HG03045 (cell line): ENCODE measurements around the gene EPHA3.
"Not testable (repeated sequence)": the region's sequence is repeated elsewhere in the genome, so short reads cannot be mapped to it uniquely, and the experiment has no call there.

Experiments
- ATAC-seq: cut with Tn5 transposase; IDR thresholded peaks from one replicate; pipeline ENCODE4 v1.9.1; 2021; ENCODE audit warnings: mild to moderate bottlenecking, moderate library complexity; ENCODE audit not compliant: unreplicated experiment

EPHA3 gene

GRCh38 chr3:89350935-89351334, 243.5 kb downstream of the EPHA3 start:
- ATAC-seq: not testable (repeated sequence)

DNA sequence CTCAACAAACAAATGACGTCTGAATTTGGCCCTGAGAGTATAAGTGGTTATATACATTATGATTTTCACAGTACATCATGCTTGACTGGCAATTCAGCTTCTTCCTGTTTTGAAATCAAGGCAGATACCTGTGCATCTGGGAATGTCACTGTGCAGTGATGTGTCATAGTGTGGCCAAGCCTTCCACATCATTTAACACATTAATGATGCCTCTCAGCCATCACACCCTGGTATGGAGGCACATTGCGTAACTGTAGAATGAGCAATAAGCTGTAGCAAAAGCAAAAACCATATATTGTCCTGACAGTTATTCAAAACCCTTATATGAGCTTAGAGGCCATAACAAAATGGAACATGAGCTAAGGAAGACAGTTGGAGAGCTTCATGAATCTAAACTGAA, 246.0 kb downstream of the EPHA3 start:
- no peak for ATAC-seq

DNA sequence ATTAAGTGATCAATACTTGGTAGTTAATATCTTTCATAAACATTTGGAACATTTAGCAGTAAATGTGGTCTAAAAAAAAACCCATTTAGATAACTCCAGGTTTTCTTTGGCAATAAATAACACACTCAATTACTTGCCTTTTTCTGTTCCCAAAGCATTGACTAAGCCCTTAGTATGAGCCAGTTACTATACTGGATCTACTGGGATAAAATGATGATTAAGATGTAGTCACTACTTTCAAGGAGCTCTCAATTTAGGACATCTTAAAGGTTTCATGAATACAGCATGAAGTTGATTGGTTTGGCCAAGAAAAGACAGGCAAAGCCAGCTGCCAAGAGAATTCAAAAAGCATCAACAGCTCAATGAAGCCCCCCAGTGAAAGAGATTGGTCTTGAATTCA, 250.9 kb downstream of the EPHA3 start:
- ATAC-seq: no peak

DNA sequence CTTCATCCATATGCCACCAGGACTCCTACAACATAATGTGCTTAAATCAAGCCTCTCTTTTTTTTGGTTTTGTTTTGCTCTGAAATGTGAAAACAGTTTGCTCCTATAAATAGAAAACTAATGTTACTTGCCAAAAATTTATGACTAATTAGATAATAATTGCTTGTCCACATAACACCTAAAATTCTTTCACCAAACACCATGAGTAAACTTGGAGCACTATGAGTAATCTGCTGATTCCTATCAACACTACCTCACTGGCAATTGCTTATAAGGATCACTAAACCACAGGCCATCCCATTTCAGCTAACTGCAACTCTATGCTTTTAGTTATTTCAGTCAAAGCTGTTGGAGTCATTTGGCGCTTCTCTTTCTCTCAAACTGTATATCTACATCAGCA, 252.7 kb downstream of the EPHA3 start:
- no peak for ATAC-seq

DNA sequence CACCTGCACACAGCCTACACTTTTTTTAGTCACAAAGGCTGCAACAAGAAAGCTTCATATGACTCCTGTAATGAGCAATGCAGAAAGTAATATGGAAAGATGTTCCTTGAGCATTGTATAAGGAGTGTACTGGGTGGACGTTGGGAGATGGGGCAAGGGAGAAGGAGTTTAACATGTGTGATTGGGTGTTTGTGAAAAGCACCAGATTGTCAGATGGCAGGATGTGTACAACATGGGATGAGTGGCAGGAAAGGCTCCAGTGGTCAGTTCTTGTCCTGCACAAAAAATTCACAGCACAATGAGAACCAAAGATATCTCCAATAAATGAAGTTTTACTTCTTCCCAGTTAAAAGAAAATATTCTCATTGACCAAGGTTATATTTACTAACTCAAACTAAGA, 255.1 kb downstream of the EPHA3 start:
- ATAC-seq: no peak

DNA sequence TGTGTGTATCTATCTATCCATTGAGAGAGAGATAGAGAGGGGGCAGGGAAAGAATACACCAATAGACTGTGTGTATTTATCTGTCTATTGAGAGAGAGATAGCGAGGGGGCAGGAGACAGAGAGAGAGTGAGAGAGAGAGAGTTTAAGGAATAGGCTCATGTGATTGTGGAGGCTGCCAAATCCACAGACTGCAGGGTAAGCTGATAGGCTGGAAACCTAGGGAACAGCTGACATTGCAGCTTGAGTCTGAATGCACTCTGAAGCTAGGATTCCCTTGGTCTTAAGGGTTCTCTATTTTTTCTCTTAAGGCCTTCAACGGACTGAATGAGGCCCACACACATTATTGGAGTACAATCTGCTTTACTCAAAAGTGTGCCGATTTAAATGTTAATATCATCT, 255.8 kb downstream of the EPHA3 start:
- ATAC-seq: no peak

DNA sequence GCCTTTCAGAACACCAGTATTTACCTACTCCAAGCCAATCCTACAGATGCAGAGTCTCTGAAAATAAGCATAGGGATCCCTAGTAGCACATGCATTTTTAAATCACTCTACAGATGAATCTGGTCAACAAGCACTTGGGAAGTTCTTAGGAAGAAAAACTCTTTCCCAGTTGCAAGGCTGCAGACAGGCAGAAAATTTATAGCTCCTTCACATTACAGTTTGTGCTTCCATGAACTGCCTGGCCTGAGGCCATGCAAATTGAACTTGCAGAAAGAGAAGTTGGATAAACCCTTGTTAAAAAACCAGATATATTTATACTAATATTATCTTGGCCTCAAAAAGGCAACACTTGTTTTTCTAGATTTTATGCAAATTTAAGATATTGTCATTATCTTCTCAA, 256.9 kb downstream of the EPHA3 start:
- no peak for ATAC-seq

- no peak for ATAC-seq
These were observed 259.7 kb downstream of the EPHA3 start for GRCh38 chr3:89367166-89367565.

GRCh38 chr3:89368846-89369245, 261.4 kb downstream of the EPHA3 start:
- ATAC-seq: no peak

DNA sequence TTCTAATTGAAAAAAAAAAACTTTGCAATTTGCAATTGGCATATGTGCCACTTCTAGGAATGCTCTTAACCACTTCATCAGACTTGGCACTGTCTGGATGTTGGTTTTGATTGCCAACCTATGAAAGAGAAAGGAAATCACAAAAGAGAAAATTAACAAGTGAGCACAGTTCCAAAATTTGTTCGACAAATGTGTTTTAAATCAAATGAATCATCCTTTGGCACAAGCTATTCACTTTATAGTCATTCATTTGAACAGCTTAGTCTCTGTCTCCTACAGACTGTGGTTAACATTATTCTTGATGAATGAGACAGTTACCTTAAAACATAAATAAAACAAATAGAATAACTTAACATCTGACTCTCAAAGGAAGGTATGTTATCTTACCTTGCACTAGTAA, 265.0 kb downstream of the EPHA3 start:
- no peak for ATAC-seq

DNA sequence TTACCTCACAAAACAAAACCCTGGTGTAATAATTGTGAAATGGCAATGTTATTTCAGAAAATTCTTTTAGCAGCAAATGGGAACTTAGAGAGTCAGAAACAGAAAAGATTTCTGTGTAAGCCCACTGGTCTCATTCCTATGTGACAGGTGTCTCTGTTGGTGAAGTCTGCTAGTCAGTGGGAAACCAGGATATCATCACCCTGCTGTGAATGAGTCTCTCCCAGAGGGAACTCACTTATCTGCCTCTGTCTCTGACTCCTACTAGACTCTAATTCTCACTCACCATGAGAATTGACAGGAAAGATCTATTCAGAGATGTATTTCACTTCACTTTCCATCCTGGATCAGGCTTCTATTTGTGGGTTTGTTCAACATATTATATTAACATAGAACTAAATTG, 266.0 kb downstream of the EPHA3 start:
- ATAC-seq: no peak

DNA sequence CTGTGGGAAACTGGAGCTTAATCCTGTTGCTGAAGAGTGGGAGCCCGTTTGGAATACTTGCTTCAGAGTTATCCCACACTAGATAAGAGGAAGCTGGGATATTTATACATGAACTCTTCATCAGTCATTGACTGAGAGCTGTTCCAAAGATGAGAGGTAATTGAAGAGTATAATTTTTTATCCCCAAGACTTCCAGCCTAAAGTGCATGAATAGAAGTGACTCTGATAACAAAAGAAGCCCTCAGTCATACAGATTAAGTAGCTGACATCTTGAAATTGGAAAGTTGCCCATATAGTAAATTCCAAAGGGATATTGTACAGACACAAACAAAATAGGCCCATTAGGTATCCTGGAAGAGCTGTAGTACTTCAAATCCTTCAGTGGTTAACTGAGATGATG, 268.0 kb downstream of the EPHA3 start:
- ATAC-seq: no peak

- ATAC-seq: no peak
These were observed 272.6 kb downstream of the EPHA3 start for GRCh38 chr3:89380016-89380415.

GRCh38 chr3:89392991-89393390, 285.6 kb downstream of the EPHA3 start:
- no peak for ATAC-seq

DNA sequence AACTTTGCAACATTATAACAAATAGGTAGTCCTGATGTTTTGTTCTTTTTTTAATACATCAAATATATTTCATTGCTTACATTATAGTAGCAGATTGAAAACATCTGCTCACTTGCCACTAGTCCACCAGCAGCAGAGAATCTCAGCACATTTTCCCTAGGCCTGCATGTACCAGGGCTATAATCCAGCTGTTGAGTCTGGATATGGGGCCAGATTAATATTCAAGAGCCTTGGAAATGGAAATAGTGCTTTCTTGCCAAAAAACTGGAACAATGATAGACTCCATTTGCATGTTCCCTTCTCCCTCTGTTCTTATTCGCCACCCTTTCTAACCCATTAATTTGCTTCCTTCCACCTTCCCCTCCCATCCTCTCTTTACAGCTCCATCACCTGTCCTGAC, 288.0 kb downstream of the EPHA3 start:
- ATAC-seq: no peak

GRCh38 chr3:89395996-89396395, 288.6 kb downstream of the EPHA3 start:
- ATAC-seq: no peak

- no peak for ATAC-seq
These were observed 294.6 kb downstream of the EPHA3 start for GRCh38 chr3:89402051-89402450.

- no peak for ATAC-seq
These were observed 297.8 kb downstream of the EPHA3 start for GRCh38 chr3:89405176-89405575.

GRCh38 chr3:89405593-89405992, 298.2 kb downstream of the EPHA3 start:
- ATAC-seq: no peak

GRCh38 chr3:89411201-89411600, 303.8 kb downstream of the EPHA3 start:
- no peak for ATAC-seq

DNA sequence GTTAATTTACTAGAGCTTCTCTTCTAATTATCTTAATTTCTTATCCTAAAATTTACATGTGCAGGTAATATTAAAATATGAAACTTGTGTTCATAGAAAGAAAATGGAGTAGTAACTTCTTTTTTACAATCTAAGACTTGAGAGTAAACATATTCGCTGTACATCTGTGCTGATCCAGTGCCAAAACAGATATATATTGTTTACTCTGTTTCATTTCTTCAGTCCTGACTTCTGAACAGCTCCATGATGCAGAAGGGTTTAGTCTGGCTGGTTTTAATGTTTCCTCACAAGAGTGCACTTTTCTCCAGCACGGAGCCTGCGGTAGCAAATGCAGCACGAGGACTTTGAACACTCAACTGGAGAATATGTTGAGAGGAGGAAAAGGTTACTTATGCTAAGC, 306.8 kb downstream of the EPHA3 start:
- ATAC-seq: no peak

DNA sequence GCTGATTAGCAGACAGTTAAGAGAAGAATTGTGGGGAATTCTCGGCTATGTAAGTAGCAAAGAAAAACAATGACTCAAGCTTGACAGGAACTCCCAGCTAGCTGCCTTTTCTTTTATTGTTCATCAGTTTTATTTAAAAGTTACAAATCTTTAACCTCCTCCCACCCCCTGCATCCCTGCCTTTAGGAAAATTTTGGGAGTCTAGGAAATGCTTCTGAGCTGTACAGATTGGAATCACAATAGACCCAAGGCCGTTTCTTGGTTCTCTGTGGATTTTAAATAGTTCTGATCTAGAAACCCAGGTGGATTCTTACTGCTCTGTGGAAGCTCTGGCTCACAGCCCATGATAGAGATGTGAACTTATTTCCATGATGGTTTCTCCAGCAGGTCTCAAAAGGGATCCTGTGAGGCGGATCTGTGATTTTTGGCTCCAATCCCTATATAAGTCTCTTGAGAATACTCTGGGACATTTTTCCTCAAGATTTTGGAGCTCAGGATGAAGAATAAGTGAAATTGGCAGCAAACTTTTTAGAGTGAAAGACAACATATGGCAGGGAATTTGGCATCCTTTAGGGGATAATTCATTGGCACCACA, 312.3 kb downstream of the EPHA3 start:
- no peak for ATAC-seq

GRCh38 chr3:89426060-89426459, 318.6 kb downstream of the EPHA3 start:
- ATAC-seq: no peak
